Glomerular visceral epithelial cell (primary cell): Measurements from ENCODE around the gene PEX26.
"Not testable (repeated sequence)": the region's sequence is repeated elsewhere in the genome, so short reads cannot be mapped to it uniquely, and the experiment has no call there.

Experiments
- DNase-seq: peaks from one replicate; pipeline ENCODE4 v3.0.0-alpha.2; 2016; ENCODE audit errors: extremely low spot score

PEX26 gene

GRCh38 chr22:18096823-18097222, 19.0 kb downstream of the PEX26 start:
- no peak for DNase-seq

- no peak for DNase-seq
These were observed 23.0 kb downstream of the PEX26 start for GRCh38 chr22:18100781-18101180.

- peak; percentile 87 for DNase-seq
These were observed 23.7 kb downstream of the PEX26 start for GRCh38 chr22:18101536-18101935.

- peak; percentile 81 for DNase-seq
These were observed 25.9 kb downstream of the PEX26 start for GRCh38 chr22:18103527-18104269.

GRCh38 chr22:18104566-18104965, 26.8 kb downstream of the PEX26 start:
- DNase-seq = no peak

GRCh38 chr22:18105981-18106380, 28.2 kb downstream of the PEX26 start:
- DNase-seq = not testable (repeated sequence)

- not testable (repeated sequence) for DNase-seq
These were observed 29.0 kb downstream of the PEX26 start for GRCh38 chr22:18106550-18107341.

- no peak for DNase-seq
These were observed 30.4 kb downstream of the PEX26 start for GRCh38 chr22:18108187-18108586.

- DNase-seq = no peak
These were observed 31.8 kb downstream of the PEX26 start for GRCh38 chr22:18109410-18110193.

GRCh38 chr22:18110194-18110953, 32.6 kb downstream of the PEX26 start, which contains the start of gene TUBA8:
Gene TUBA8 (plus strand): TSS chr22:18110809. CDS start chr22:18110866, 57 bp downstream.
- DNase-seq = peak; percentile 70

GRCh38 chr22:18110954-18111758, 33.4 kb downstream of the PEX26 start:
- no peak for DNase-seq

- DNase-seq = no peak
These were observed 34.1 kb downstream of the PEX26 start for GRCh38 chr22:18111759-18112330.

- DNase-seq = no peak
These were observed 34.6 kb downstream of the PEX26 start for GRCh38 chr22:18112440-18112839.

GRCh38 chr22:18113680-18114394, 36.0 kb downstream of the PEX26 start:
- no peak for DNase-seq

- DNase-seq = no peak
These were observed 36.7 kb downstream of the PEX26 start for GRCh38 chr22:18114495-18114894.

GRCh38 chr22:18114976-18115652, 37.3 kb downstream of the PEX26 start:
- DNase-seq = no peak

GRCh38 chr22:18115906-18116371, 38.1 kb downstream of the PEX26 start:
- no peak for DNase-seq

GRCh38 chr22:18116634-18117033, 38.8 kb downstream of the PEX26 start:
- no peak for DNase-seq
